ENCODE results near the gene CTBP1. TPM values are rescaled to one million over a fixed set of nuclear protein-coding genes. Genes with fewer than 3 reads are reported as not detected.

Gene CTBP1
- total RNA-seq, 2 donors from 2014 or later, result 164 to 184 TPM

GRCh38 chr4:1271686-1272085, 22.8 kb upstream of the CTBP1 start:
- peaks cover 12% of the 10 kb centered on the region for H3K4me1 Mint-ChIP-seq
- ATAC-seq, result no peak
- H3K9me3 ChIP-seq (ENCODE audit: control insufficient read depth, low read length, poor library complexity, severe bottlenecking), result no peaks in the 10 kb centered on the region
- H3K36me3 Mint-ChIP-seq (ENCODE audit: low read depth), result no peaks in the 10 kb centered on the region
- H3K27me3 Mint-ChIP-seq, result no peaks in the 10 kb centered on the region
- H3K4me3 Mint-ChIP-seq, result no peak overlapping the region
- no peak for DNase-seq
- H3K27ac Mint-ChIP-seq, result no peak overlapping the region

- no peak overlapping the region for H3K4me3 Mint-ChIP-seq
- no peaks in the 10 kb centered on the region for H3K36me3 Mint-ChIP-seq (ENCODE audit: low read depth)
- H3K4me1 Mint-ChIP-seq, result peaks cover 9% of the 10 kb centered on the region
- no peaks in the 10 kb centered on the region for H3K9me3 ChIP-seq (ENCODE audit: control insufficient read depth, low read length, poor library complexity, severe bottlenecking)
- no peaks in the 10 kb centered on the region for H3K27me3 Mint-ChIP-seq
- DNase-seq, result no peak
- no peak overlapping the region for H3K27ac Mint-ChIP-seq
- ATAC-seq, result no peak
Observed at GRCh38 chr4:1269209-1269608, 20.3 kb upstream of the CTBP1 start.

DNA sequence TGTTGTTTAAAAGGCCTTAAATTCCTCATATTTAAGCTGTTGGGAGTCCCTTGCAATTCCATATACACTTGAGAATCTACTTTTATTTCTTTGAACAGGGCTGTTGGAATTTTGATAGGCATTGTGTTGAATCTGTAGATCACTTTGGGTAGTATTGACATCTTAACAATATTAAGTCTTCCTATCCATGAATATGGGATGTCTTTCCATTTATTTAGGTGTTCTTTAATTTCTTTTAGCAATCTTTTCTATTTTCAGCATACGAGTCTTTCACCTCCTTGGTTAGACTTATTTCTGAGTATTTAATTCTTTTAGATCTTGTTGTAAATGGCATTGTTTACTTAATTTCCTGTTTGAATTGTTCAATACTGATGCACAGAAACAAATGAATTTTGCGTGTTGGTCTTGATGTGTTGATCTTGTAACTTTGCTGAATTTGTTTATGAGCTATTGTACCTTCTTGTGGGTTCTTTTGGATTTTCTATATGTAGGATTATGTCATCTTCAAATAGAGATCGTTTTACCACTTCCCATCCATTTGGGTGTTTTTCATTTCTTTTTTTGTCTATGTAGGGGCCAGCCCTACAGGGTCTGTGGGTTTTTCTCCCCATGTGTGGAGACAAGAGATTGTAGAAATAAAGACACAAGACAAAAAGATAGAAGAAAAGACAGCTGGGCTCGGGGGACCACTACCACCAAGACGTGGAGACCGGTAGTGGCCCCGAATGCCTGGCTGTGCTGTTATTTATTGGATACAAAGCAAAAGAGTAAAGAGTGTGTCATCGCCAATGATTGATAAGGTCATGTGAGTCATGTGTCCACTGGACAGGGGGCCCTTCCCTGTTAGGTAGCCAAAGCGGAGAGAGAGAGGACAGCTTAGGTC, 18.2 kb upstream of the CTBP1 start:
- Mint-ChIP-seq H3K27ac (peak overlapping the region; percentile 94), H3K4me3 (peak overlapping the region; percentile 87), H3K27me3 (no peaks in the 10 kb centered on the region), H3K36me3 (ENCODE audit: low read depth) (no peaks in the 10 kb centered on the region), H3K4me1 (peaks cover 9% of the 10 kb centered on the region)
- DNase-seq (no peak), ATAC-seq (peak; percentile 74)
- H3K9me3 ChIP-seq (ENCODE audit: control insufficient read depth, low read length, poor library complexity, severe bottlenecking), result no peaks in the 10 kb centered on the region

- Mint-ChIP-seq H3K36me3 (ENCODE audit: low read depth) (no peaks in the 10 kb centered on the region), H3K27ac (no peak overlapping the region), H3K4me3 (no peak overlapping the region), H3K4me1 (peaks cover 17% of the 10 kb centered on the region), H3K27me3 (peaks cover 3% of the 10 kb centered on the region)
- ATAC-seq (no peak), DNase-seq (no peak)
- no peaks in the 10 kb centered on the region for H3K9me3 ChIP-seq (ENCODE audit: control insufficient read depth, low read length, poor library complexity, severe bottlenecking)
Observed at GRCh38 chr4:1265351-1265750, 16.4 kb upstream of the CTBP1 start.

GRCh38 chr4:1264942-1265341, 16.0 kb upstream of the CTBP1 start:
- no peak overlapping the region for H3K27ac Mint-ChIP-seq

DNA sequence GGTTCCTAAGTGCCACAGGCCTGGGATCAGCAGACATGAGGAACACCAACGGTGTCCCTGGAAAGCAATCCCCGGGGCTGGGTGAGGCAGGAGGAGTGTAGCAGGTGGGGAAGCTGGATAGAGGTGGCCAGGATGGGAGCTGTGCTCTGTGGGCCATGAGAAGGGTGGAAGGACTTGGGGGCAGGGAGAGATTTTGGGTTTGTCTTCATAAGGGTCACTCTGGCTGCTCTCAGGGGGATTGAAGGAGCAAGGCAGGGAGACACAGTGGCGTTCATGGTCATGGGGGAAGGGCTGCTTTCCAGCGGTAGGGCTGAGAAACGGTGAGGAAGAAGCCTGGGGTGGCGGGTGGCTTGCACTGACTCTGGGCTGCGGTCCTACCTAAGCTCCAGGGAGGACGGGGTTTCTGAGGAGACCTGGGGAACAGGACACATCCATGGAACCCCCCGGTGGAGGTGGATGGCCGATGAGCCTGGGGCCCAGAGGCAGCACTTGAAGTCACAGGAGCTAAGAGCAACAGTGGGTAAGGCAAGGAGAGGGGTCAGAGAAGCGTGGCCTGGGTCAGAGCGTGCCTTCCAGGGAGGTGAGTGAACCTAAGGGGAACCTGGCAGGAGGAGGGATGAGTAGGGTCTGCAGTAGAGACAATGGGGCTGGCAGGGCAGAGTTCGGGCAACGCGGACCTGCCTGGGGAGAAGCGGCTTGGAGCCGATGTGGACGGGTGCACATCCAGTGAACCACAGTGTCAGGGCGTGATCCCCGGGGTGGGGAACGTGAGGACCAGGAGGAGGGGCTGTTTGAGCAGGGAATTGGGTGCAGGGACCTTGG, 12.4 kb upstream of the CTBP1 start:
- Mint-ChIP-seq H3K4me3 (no peak overlapping the region), H3K4me1 (peaks cover 18% of the 10 kb centered on the region), H3K36me3 (ENCODE audit: low read depth) (no peaks in the 10 kb centered on the region), H3K27ac (peak overlapping the region; percentile 8), H3K27me3 (peaks cover 4% of the 10 kb centered on the region)
- no peak for ATAC-seq
- H3K9me3 ChIP-seq (ENCODE audit: control insufficient read depth, low read length, poor library complexity, severe bottlenecking), result no peaks in the 10 kb centered on the region
- no peak for DNase-seq

More at GRCh38 chr4:1264942-1265341, 16.0 kb upstream of the CTBP1 start:
- ATAC-seq (no peak), DNase-seq (no peak)
- H3K36me3 Mint-ChIP-seq (ENCODE audit: low read depth), result no peaks in the 10 kb centered on the region
- no peaks in the 10 kb centered on the region for H3K9me3 ChIP-seq (ENCODE audit: control insufficient read depth, low read length, poor library complexity, severe bottlenecking)
- peaks cover 4% of the 10 kb centered on the region for H3K27me3 Mint-ChIP-seq
- peaks cover 21% of the 10 kb centered on the region for H3K4me1 Mint-ChIP-seq
- no peak overlapping the region for H3K4me3 Mint-ChIP-seq

GRCh38 chr4:1260418-1261106, 11.6 kb upstream of the CTBP1 start:
- no peaks in the 10 kb centered on the region for H3K9me3 ChIP-seq (ENCODE audit: control insufficient read depth, low read length, poor library complexity, severe bottlenecking)
- Mint-ChIP-seq H3K27me3 (peaks cover 4% of the 10 kb centered on the region), H3K27ac (no peak overlapping the region), H3K36me3 (ENCODE audit: low read depth) (no peaks in the 10 kb centered on the region), H3K4me1 (peaks cover 21% of the 10 kb centered on the region), H3K4me3 (peak overlapping the region; percentile 33)
- DNase-seq (no peak), ATAC-seq (no peak)

GRCh38 chr4:1259966-1260365, 11.0 kb upstream of the CTBP1 start:
- no peaks in the 10 kb centered on the region for H3K9me3 ChIP-seq (ENCODE audit: control insufficient read depth, low read length, poor library complexity, severe bottlenecking)
- Mint-ChIP-seq H3K36me3 (ENCODE audit: low read depth) (no peaks in the 10 kb centered on the region), H3K27me3 (peaks cover 4% of the 10 kb centered on the region), H3K4me1 (peaks cover 22% of the 10 kb centered on the region), H3K4me3 (no peak overlapping the region), H3K27ac (no peak overlapping the region)
- DNase-seq (no peak), ATAC-seq (no peak)

- peaks cover 36% of the 10 kb centered on the region for H3K4me1 Mint-ChIP-seq
- no peak overlapping the region for H3K27ac Mint-ChIP-seq
Observed at GRCh38 chr4:1258457-1258856, 9.5 kb upstream of the CTBP1 start.

DNA sequence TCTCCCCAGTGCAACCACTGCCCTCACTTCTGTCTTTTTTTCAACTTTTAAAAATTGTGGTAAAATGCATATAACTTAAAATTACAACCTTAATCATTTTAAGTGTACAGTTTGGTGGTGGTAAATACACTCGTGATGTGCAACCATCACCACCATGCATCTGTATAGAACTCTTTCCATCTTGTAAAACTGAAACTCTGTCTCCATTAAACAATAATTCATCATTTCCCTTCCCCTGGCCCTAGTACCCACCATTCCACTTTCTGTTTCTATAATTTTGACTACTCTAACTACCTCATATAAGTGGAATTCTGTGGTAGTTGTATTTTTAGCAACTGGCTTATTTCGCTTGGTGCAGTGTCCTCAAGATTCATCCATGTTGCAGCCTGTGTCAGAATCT, 6.8 kb upstream of the CTBP1 start:
- Mint-ChIP-seq H3K4me3 (no peak overlapping the region), H3K27me3 (peaks cover 4% of the 10 kb centered on the region), H3K4me1 (peaks cover 50% of the 10 kb centered on the region), H3K27ac (peak overlapping the region; percentile 98), H3K36me3 (ENCODE audit: low read depth) (no peaks in the 10 kb centered on the region)
- no peak for ATAC-seq
- no peaks in the 10 kb centered on the region for H3K9me3 ChIP-seq (ENCODE audit: control insufficient read depth, low read length, poor library complexity, severe bottlenecking)
- DNase-seq, result no peak

More at GRCh38 chr4:1258457-1258856, 9.5 kb upstream of the CTBP1 start:
- Mint-ChIP-seq H3K27me3 (peaks cover 4% of the 10 kb centered on the region), H3K4me3 (no peak overlapping the region), H3K36me3 (ENCODE audit: low read depth) (no peaks in the 10 kb centered on the region)
- H3K9me3 ChIP-seq (ENCODE audit: control insufficient read depth, low read length, poor library complexity, severe bottlenecking), result no peaks in the 10 kb centered on the region
- ATAC-seq (no peak), DNase-seq (no peak)

- no peaks in the 10 kb centered on the region for H3K9me3 ChIP-seq (ENCODE audit: control insufficient read depth, low read length, poor library complexity, severe bottlenecking)
- ATAC-seq (no peak), DNase-seq (no peak)
- no peak overlapping the region for H3K4me3 Mint-ChIP-seq
- no peaks in the 10 kb centered on the region for H3K36me3 Mint-ChIP-seq (ENCODE audit: low read depth)
- H3K27me3 Mint-ChIP-seq, result no peaks in the 10 kb centered on the region
- H3K27ac Mint-ChIP-seq, result peak overlapping the region; percentile 98
- H3K4me1 Mint-ChIP-seq, result peaks cover 49% of the 10 kb centered on the region
Observed at GRCh38 chr4:1255151-1255550, 6.2 kb upstream of the CTBP1 start.

- DNase-seq (no peak), ATAC-seq (peak; percentile 10)
- Mint-ChIP-seq H3K36me3 (ENCODE audit: low read depth) (peaks cover 3% of the 10 kb centered on the region), H3K4me3 (peak overlapping the region; percentile 85), H3K4me1 (peaks cover 53% of the 10 kb centered on the region), H3K27me3 (no peaks in the 10 kb centered on the region), H3K27ac (peak overlapping the region; percentile 98)
- H3K9me3 ChIP-seq (ENCODE audit: control insufficient read depth, low read length, poor library complexity, severe bottlenecking), result no peaks in the 10 kb centered on the region
Observed at GRCh38 chr4:1253831-1254230, 4.9 kb upstream of the CTBP1 start.

DNA sequence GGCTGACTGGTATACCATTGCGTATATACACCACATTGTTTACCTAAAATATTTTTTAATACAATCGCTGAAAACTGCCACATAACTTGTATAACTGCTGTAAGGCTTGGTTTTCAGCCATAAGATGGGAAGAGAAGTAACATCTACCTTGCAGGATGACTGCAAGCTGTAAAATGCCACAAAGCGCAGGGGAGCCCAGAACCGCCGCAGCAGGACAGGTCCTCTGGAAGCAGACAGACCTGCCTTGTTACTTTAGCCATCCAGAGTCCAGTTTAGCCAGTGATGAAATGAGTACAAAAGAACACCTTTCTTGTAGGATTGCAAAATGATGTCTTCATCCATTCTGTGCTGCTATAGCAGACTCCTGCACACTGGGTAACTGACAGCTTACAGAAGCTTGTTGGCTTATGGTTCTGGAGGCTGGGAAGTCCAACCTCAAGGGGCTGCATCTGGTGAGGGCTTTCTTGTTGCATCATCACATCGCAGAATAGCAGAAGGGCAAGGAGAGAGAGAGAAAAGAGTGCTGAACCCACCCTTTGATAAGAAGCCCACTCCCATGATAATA, 4.1 kb upstream of the CTBP1 start:
- no peak for DNase-seq
- H3K27me3 Mint-ChIP-seq, result no peaks in the 10 kb centered on the region
- no peaks in the 10 kb centered on the region for H3K9me3 ChIP-seq (ENCODE audit: control insufficient read depth, low read length, poor library complexity, severe bottlenecking)
- H3K27ac Mint-ChIP-seq, result peak overlapping the region; percentile 98
- H3K4me1 Mint-ChIP-seq, result peaks cover 50% of the 10 kb centered on the region
- peaks cover 3% of the 10 kb centered on the region for H3K36me3 Mint-ChIP-seq (ENCODE audit: low read depth)
- ATAC-seq, result no peak
- H3K4me3 Mint-ChIP-seq, result peak overlapping the region; percentile 85
